GM19455 (cell line): Measurements from ENCODE around the gene CD276.
"Not testable (repeated sequence)": the region's sequence is repeated elsewhere in the genome, so short reads cannot be mapped to it uniquely, and the experiment has no call there.

Experiments
- ATAC-seq: cut with Tn5 transposase; IDR thresholded peaks from one replicate; pipeline ENCODE4 v1.9.1; 2021; ENCODE audit not compliant: unreplicated experiment

Gene CD276

DNA sequence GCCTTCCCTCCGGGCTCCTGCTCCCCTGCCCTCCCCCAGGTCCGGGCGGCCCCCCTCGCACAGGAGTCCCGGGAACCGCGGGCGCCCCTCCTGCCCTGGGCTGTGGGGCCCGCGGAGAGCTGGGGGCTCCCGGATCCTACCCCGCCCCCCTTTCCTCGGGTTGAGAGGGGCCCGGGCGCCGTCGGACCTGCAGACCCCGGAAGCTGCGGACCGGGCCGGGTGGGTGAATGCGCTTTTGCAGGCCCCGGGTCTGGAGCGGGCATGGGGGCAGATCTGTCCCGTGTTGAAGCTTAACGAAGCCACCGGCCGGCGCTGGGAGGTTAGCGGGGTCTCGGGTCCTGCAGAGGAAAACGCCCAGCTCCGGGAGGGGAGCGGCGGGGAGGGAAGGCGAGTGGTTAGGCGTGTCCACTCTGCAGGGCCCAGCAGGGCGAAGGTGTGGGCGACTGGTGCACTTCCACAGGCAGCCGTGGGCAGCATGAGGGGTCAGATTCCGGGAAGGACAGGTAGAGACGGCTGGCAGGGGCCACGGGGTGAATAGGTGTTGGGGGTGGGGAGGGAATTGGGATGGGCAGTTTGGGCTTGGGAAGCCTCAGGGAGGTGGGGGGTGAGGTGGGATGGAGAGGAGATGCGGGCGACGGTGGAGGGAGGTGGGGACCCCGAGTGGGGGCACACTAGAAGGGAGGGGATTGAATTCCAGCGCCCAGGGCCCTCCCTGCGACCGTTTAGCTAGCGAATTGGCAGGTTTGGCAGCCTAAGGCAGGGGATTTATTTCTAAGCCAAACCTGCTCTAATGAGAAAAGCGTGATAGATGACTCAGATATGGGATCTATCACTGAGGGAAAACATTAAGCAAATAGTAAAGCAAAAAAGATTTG is 635 bp downstream of the CD276 start:
- no peak for ATAC-seq

DNA sequence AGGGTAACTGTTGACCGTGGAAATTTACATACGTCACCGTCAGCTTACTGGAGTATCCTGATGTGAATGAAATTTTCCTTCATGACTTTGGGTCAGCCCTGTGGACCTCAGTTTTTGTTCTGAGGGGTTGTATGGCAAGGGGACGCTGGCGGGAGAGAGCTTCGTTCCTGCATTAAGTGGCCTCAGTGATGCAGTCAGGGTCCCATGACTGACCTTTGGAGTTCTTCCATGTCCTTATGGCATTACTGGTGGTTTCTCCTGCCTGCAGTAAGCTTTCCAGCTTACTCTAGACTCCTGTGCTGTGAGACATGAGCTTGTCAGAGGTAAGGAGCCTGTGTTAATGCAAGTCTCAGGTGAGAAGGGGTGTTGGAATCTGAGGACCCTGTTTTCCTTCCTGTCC is 1.8 kb downstream of the CD276 start:
- no peak for ATAC-seq

DNA sequence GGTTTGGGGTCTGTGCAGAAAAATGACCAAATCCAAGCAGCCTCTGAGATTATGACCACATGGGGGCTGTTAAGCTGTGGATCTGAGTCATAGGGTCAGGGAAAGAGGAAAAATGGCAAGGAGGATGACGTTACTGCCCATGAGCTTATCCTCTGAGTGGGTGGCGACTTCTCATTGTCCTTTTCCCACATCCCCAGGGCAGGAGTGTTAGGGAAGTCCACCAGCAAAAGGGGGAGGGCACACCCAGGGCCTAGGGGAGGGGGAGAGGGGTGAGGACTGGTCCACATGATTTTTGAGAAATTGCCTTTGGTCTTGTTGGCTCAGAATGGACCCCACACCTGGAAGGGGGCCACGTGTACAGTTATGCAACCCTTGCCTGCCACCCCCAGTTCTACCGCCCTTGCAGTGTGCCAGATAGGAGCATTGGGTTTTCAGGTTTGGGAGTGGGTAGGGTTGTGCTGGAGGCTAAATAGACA is 2.6 kb downstream of the CD276 start:
- ATAC-seq: no peak

DNA sequence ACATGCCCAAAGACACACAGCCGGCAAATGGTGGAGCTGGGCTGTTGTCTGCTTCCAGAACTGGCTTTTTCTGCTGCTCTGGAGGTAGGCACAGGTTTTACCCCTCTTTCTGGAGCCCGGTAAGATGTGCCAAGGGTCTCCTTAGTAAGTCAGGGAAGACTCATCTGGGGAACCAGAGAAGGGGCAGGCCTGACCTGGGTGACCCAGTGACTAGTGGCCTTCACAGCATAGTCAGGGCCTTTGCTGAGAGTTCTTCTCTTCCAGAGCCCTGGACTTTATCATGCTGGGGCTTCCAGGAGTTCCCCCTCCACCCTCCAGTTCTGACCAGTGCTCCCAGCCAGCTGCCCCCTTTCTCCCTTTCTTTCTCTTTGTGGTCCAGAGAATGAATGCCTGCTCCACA is 3.2 kb downstream of the CD276 start:
- no peak for ATAC-seq

DNA sequence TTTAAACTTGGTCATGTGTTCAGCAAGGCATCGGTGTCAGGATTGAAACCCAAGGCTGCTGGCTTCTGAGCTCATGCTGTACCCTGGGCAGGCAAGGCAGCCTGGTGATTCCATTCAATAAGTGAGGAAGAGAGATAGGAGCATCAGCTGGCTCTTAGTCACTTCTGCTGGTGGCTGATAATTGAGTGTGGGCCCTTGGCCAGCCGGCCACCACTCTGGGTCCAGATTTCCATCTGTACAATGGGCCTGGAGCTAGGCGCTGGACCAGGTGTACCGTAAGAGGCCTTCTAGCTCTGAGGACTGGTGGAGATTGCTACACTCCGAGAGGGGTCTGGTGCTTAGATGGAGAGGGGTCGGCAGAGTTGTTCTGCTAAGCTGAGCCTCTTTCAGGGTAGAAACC is 4.3 kb downstream of the CD276 start:
- no peak for ATAC-seq

DNA sequence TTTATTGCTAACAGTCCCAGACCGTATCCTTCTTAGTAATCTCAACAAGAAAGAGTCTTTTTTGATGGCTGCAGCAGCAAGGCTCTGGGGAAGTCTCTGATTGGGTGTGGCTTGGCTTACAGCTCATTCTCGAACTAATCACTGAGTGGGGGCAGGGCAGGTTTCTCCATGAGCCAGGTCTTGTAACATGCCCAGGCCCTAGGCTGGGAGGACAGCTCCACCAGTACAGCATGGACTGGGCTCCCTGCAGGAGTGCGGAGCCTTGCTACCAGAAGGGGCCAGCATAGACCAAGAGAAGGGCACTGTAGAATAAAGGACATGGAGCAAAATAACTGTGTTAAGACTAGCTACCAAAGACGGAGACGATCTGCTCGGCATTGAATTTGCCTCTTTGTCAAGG is 7.2 kb downstream of the CD276 start:
- no peak for ATAC-seq

DNA sequence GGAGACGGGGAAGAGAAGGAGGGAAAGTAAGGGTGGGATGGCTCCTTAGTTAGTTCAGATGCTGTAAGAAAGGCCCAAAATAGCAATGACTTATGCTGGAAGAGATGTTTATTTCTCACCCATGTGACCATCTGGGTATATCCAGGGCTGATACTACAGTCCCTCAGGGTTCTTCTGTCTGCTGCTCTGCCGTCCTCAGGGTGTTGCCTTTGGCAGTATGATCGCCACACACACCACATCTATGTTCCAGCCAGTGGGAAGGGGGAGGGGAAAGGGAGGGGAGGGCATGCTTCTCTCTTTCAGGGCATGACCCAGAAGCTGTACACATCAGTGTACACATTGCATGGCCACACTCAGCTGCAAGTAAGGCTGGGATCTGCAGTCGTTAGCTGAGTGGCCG is 10.2 kb downstream of the CD276 start:
- ATAC-seq: no peak

DNA sequence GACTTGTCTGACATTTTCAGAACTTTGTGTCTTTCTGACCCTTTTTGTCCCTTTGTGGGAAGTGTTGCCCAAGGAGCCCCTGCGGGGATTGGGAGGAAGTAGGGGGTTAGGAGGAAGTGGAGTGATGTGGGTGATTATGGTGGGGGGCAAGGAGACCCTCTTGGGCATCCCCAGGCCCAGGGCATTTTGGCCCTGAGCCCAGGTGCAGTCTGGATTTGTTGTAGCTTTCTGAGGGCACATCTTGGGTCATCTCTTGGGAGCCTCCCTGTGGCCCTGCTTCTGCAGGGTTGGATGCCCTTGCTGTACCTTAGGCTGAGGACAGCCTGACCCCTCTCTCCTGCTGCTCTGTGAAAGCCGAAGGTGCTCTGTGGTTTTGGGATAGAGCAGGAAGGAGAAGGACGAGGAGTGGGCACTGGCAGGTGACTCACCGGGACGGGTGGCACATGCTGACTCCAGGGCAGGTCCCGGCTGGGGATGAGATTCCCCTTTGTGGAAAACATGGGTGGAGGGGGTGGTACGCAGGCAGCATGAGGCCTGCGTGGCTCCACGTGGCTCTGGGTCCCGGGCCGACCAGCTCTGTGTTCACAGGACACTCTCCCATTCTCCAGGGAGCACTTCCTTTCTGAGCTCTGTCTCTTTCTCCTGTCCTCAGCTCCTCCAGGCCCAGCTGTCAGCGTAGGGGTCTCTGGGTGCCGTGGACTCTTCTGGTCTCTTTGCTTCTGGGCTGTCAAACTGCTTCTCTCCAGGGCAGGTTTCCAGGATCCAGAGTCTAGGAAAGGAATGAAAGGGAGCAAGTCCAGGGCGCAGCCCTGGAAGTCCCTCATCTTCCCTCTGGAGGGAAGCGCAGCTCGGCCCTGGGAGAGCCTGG is 11.8 kb downstream of the CD276 start:
- no peak for ATAC-seq

DNA sequence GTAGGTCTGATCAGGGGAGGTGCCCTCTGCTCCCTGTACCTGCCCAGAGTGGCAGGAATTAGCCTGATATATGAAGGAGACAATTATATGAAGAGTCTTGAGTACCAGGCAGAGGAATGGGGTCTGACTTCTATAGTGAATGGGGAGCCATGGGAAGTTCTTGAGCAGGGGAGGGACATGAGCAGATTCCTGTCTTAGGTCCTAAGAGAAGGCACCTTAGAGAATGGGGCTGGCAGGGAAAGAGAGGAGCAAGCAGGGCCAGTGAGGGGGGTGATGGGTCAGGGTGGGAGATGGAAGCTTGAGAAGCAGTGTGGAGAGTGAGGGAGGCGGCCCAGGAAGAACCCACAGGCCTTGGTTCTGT is 12.4 kb downstream of the CD276 start:
- no peak for ATAC-seq

DNA sequence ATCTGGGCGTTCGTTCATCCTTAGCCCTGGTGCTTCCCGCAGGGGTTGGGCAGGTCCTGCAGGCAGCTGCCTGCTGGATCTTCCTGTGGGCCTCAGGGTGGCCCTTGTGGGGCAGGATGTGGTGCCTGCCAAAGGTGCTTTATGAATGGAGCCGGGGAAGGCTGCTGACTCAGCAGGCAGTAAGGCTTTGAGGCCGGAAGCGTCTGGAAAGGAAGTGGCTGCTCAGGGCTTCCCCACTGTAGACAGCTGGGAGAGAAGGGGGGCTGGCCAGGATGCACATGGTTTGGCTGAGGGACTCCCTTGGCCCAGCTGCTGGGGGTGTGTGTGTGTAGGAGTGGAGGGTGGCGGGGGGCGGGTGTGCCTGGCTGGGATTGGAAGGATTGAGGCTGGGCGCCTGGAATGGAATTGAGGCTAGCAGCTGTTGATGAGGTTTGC is 12.9 kb downstream of the CD276 start:
- ATAC-seq: no peak

DNA sequence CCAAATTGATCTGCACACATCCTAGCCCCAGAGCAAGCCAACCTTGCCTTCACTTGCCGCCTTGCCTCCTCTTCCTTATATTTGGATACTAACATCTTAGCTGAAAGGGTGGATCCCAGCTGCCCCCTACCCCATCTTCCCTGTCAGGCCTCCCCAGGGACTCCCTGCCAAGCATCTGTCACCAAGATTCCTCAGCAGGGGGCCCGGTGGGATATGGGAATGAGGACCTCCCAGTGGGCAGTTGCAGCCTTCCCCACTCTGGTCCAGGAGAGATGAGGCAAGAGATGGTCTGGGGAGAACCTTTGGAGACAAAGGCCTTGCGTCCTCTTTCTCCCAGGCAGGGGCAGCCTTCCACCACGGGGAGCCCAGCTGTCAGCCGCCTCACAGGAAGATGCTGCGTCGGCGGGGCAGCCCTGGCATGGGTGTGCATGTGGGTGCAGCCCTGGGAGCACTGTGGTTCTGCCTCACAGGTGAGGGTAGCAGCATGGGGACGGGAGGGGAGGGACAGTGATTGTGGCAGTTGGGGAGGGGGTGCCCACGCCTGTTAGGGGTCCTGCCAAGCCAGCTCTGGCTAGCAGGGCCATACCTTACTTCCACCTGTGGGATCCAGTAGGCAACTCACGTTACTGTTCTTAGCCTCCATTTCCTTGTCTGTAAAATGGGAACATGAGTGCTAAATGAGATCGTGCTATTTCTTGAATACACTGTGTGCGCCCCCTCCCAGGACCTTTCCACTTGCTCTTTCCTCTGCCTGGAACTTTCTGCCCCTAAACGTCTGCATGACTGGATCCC is 15.3 kb downstream of the CD276 start:
- no peak for ATAC-seq

DNA sequence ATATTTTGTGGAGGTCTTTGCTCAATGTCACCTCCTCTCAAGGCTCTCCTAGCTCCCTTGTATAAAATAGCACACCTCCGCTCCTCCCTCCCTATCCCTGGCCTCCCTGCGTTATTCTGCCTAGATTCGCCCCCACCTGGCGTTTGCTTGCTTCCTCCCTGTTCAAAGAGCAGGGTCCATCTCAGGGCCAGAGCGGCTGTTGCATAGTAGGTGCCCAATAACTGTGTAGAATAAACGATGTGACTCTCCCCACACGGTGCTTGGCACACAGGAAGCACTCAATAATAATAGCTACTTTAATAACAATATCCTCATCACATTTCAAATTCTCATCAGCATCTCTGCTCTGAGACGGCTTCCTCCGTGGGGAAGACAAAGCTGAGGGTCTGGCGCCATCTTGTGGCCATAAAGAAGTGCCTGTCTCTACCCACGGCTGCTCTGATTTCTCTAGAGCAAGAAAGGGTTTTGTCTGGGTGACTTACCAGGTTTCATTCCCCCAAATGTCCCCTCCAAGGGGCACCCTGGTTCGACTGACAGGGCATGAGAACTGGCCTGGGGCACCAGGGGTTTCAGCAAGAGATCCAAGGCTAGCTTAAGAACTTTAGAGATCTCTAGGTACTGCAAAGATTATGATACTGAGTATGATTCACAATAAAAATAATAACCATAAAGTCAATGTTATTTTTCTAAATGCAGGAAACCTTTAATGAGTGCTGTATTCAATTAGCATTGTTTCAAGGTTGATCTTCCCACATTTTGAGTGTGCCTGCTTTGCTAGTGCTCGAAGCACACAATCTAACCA is 16.1 kb downstream of the CD276 start:
- no peak for ATAC-seq

DNA sequence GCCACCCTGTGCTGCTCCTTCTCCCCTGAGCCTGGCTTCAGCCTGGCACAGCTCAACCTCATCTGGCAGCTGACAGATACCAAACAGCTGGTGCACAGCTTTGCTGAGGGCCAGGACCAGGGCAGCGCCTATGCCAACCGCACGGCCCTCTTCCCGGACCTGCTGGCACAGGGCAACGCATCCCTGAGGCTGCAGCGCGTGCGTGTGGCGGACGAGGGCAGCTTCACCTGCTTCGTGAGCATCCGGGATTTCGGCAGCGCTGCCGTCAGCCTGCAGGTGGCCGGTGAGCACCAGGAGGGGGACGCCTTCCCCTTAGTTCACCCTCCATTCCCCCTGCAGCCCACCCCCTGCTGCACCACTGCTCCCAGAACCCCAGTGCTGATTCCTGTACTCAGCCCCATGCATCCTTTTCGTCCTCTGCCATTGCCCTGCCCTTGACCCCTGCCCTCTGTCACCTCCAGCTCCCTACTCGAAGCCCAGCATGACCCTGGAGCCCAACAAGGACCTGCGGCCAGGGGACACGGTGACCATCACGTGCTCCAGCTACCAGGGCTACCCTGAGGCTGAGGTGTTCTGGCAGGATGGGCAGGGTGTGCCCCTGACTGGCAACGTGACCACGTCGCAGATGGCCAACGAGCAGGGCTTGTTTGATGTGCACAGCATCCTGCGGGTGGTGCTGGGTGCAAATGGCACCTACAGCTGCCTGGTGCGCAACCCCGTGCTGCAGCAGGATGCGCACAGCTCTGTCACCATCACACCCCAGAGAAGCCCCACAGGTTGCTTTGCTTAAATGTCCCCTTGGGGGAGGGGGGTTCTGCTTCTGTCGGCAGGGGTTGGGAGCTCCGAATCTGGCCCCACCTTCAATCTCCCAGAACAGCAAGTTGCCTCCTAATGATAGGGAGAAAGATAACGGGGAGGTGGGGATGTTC is 18.4 kb downstream of the CD276 start:
- not testable (repeated sequence) for ATAC-seq

DNA sequence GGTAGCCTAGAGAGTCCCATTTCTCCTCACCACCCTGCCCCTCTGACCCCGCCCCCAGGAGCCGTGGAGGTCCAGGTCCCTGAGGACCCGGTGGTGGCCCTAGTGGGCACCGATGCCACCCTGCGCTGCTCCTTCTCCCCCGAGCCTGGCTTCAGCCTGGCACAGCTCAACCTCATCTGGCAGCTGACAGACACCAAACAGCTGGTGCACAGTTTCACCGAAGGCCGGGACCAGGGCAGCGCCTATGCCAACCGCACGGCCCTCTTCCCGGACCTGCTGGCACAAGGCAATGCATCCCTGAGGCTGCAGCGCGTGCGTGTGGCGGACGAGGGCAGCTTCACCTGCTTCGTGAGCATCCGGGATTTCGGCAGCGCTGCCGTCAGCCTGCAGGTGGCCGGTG is 19.4 kb downstream of the CD276 start:
- ATAC-seq: not testable (repeated sequence)

DNA sequence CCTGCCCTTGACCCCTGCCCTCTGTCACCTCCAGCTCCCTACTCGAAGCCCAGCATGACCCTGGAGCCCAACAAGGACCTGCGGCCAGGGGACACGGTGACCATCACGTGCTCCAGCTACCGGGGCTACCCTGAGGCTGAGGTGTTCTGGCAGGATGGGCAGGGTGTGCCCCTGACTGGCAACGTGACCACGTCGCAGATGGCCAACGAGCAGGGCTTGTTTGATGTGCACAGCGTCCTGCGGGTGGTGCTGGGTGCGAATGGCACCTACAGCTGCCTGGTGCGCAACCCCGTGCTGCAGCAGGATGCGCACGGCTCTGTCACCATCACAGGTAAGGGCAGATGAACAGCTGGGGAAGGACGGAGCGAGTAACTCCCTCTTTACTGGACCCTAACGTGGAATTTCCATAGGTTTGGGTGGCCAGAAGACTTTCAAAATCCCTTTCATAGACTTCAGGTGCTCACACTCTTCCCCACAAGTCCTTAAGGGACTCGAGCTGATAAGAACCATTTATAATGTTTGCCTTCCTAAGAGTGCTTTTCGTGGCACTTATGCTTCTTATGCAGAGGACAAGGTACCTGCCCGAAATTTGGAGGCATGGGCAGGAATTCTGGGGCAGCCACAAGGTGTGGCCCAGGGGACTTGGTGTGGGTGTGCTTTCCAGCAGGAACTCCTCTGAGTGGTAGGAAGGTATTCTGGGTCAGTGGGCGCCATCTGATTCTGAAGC is 20.1 kb downstream of the CD276 start:
- not testable (repeated sequence) for ATAC-seq

DNA sequence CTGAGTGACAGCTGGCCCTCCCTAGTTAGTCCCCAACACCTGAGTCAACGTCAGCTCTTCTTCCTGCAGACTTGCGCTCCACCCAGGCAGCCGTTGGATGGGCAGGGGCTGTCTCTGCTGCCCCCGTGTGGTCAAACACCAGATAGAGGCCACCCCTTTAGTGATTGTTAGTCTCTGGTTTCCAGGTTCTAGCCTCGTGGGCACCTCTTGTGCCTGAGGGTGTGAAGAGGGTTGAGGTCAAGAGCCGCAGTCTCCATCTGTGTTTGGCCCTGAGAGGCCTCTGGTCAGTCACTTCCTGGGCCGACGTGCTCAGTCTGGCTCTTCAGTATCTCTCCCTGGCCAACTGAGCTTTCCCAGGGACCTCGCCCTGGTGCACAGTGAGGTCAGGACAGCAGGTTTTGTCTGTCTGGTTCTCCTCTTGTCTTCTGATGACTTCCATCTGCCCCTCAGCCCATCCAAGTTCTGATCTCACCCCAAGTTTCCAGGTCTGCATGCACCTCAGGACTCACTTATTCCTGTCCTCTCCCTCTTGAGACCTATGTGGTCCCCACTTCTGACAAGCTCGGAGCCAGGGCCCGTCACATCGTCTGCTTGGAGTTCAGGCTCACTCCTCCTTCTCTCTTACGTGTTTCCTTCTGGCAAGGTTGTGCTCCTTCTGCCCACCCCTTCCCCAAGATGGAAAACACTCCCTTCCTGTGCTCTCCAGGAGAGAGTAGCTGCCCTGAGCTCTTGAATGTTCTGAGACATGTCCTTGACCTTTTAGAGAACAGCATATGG is 20.9 kb downstream of the CD276 start:
- ATAC-seq: no peak

DNA sequence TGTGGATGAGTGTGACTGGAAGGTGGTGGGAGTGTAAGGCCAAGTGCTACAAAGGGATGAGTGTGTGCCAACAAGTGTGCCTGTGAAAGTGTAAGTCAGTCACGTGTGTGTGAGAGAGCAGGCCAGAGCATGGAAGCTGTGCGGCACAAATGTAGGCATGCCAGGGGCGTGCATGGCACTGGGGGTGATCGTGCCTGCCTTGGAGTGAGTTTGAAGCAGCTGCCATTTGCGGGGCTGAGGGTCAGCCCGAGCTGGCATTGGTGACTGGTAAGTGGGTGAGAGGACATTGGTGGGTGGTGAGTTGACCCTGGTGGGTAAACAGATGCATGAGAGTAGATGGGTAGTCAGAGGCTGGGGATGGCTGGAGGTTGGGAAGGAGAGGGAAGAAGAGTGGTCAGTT is 24.5 kb downstream of the CD276 start:
- ATAC-seq: no peak

DNA sequence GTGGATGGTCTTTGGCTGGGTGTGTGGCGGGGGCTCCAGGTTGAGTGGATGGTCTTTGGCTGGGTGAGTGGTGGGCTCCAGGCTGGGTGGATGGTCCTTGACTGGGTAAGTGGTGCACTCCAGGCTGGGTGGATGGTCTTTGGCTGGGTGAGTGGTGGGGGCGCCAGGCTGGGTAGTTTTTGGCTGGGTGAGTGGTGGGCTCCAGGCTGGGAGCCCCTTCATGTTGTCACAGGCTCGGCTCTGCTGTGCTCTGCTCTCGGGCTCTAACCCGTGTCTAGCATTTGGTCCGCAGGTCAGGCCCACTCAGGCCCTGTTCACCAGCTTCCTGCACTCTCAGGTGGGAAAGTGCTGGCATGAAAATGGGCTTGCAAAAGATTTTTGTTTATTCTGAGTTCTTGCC is 25.1 kb downstream of the CD276 start:
- ATAC-seq: no peak
